Measurements from ENCODE around the gene RARG. TPM values are rescaled to one million over a fixed set of nuclear protein-coding genes. Genes with fewer than 3 reads are reported as not detected.

Gene RARG
- total RNA-seq, 1 experiment from 2014 or later = 11.8 TPM

GRCh38 chr12:53194973-53195372 lies 37.0 kb downstream of the RARG start:
- ChIA-PET POLR2A (no interaction called here), CTCF (interaction anchor here (0.6 to 1.0 kb wide), 2 partner anchors 101 to 150 kb away, joined by 3 read pairs; partner anchors contain the start of gene PFDN5)
- no peak for DNase-seq
- Histone ChIP-seq H3K27me3 (replicated peaks; ENCODE audit: control insufficient read depth, insufficient read depth, low read length) (no peaks in the 10 kb centered on the region), H3K36me3 (ENCODE audit: control insufficient read depth, insufficient read depth, low read length) (no peaks in the 10 kb centered on the region; the same call in 1 of the 2 replicates), H3K4me3 (ENCODE audit: low read depth, low read length) (no peak overlapping the region), H3K9me3 (no peaks in the 10 kb centered on the region), H3K4me1 (no peaks in the 10 kb centered on the region)
- H3K4me3 Mint-ChIP-seq (ENCODE audit: unreplicated experiment) = no peak overlapping the region
- BruUV-seq (replicated peaks) = no TSS peak
- no peaks in the 10 kb centered on the region for H3K27me3 Mint-ChIP-seq (ENCODE audit: insufficient read depth, unreplicated experiment)
- H3K9me3 Mint-ChIP-seq (ENCODE audit: unreplicated experiment) = no peaks in the 10 kb centered on the region
- peaks cover 9% of the 10 kb centered on the region for H3K36me3 Mint-ChIP-seq (ENCODE audit: insufficient read depth, unreplicated experiment)
- no peak for TF ChIP-seq CTCF (IDR thresholded peaks at IDR 0.05; ENCODE audit: insufficient read depth in 1 of 2, low read depth in 1 of 2, low read length in 1 of 2, severe bottlenecking in 1 of 2, unreplicated experiment in 1 of 2)
- no peaks in the 10 kb centered on the region for H3K4me1 Mint-ChIP-seq (ENCODE audit: low read depth, unreplicated experiment)
- no peak overlapping the region for H3K27ac Mint-ChIP-seq (ENCODE audit: unreplicated experiment)
- intact Hi-C loops (cut with micrococcal nuclease; ENCODE audit: unreplicated experiment) = no loop called here

- Mint-ChIP-seq H3K36me3 (ENCODE audit: insufficient read depth, unreplicated experiment) (peaks cover 9% of the 10 kb centered on the region), H3K4me3 (ENCODE audit: unreplicated experiment) (no peak overlapping the region), H3K9me3 (ENCODE audit: unreplicated experiment) (no peaks in the 10 kb centered on the region), H3K4me1 (ENCODE audit: low read depth, unreplicated experiment) (no peaks in the 10 kb centered on the region), H3K27ac (ENCODE audit: unreplicated experiment) (no peak overlapping the region), H3K27me3 (ENCODE audit: insufficient read depth, unreplicated experiment) (no peaks in the 10 kb centered on the region)
- no peak for DNase-seq
- no peaks in the 10 kb centered on the region for H3K4me1 ChIP-seq
- CTCF ChIA-PET = no interaction called here
- POLR2A ChIA-PET = no interaction called here
- intact Hi-C loops (cut with micrococcal nuclease; ENCODE audit: unreplicated experiment) = no loop called here
- BruUV-seq (replicated peaks) = no TSS peak
- H3K9me3 ChIP-seq = no peaks in the 10 kb centered on the region
- TF ChIP-seq CTCF (IDR thresholded peaks at IDR 0.05; ENCODE audit: insufficient read depth in 1 of 2, low read depth in 1 of 2, low read length in 1 of 2, severe bottlenecking in 1 of 2, unreplicated experiment in 1 of 2) = no peak
- no peaks in the 10 kb centered on the region for H3K27me3 ChIP-seq (replicated peaks; ENCODE audit: control insufficient read depth, insufficient read depth, low read length)
- H3K36me3 ChIP-seq (ENCODE audit: control insufficient read depth, insufficient read depth, low read length) = no peaks in the 10 kb centered on the region; the same call in 1 of the 2 replicates
- H3K4me3 ChIP-seq (ENCODE audit: low read depth, low read length) = no peak overlapping the region
These were observed 37.9 kb downstream of the RARG start for GRCh38 chr12:53193985-53194716.

- H3K9me3 ChIP-seq = no peaks in the 10 kb centered on the region
- BruUV-seq (replicated peaks) = no TSS peak
- H3K27me3 ChIP-seq (replicated peaks; ENCODE audit: control insufficient read depth, insufficient read depth, low read length) = no peaks in the 10 kb centered on the region
- Mint-ChIP-seq H3K9me3 (ENCODE audit: unreplicated experiment) (no peaks in the 10 kb centered on the region), H3K27me3 (ENCODE audit: insufficient read depth, unreplicated experiment) (no peaks in the 10 kb centered on the region), H3K4me3 (ENCODE audit: unreplicated experiment) (no peak overlapping the region), H3K36me3 (ENCODE audit: insufficient read depth, unreplicated experiment) (peaks cover 9% of the 10 kb centered on the region), H3K27ac (ENCODE audit: unreplicated experiment) (no peak overlapping the region), H3K4me1 (ENCODE audit: low read depth, unreplicated experiment) (no peaks in the 10 kb centered on the region)
- POLR2A ChIA-PET = no interaction called here
- H3K4me3 ChIP-seq (ENCODE audit: low read depth, low read length) = no peak overlapping the region
- H3K36me3 ChIP-seq (ENCODE audit: control insufficient read depth, insufficient read depth, low read length) = no peaks in the 10 kb centered on the region; the same call in 1 of the 2 replicates
- DNase-seq = no peak
- CTCF ChIA-PET = interaction anchor here (0.6 to 1.0 kb wide), 2 partner anchors 127 to 152 kb away, joined by 3 read pairs; no protein-coding TSS in a partner anchor
- TF ChIP-seq CTCF (IDR thresholded peaks at IDR 0.05; ENCODE audit: insufficient read depth in 1 of 2, low read depth in 1 of 2, low read length in 1 of 2, severe bottlenecking in 1 of 2, unreplicated experiment in 1 of 2) = no peak
- intact Hi-C loops (cut with micrococcal nuclease; ENCODE audit: unreplicated experiment) = no loop called here
- H3K4me1 ChIP-seq = no peaks in the 10 kb centered on the region
These were observed 39.0 kb downstream of the RARG start for GRCh38 chr12:53193040-53193439.
